ENCODE data around the gene LDAH.

Gene LDAH

DNA sequence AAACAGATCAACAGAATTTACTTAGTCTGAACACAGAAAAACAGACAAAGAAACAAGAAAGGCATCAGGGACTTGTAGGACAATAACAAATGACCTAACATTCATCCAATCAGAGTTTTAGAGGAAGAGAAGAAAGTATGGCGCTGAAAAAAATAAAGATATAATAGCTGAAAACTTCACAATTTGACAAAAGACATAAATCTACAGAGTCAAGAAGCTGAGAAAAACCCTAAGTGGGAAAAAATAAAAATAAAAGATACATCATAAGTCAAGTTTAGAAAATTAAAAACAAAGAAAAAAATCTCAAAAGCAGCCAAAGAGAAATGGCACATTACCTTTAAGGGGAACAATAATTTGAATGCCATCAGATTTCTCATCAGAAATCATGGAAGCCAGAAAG lies 7.7 kb downstream of the LDAH start:
- no peak for ATAC-seq (ENCODE audit: low read depth)
- no peak for DNase-seq (ENCODE audit: low spot score)
- Histone ChIP-seq H3K36me3 (ENCODE audit: low read depth) (peaks cover 3% of the 10 kb centered on the region; the same call in 1 of the 2 replicates), H3K27me3 (ENCODE audit: insufficient read depth, poor library complexity, severe bottlenecking) (no peaks in the 10 kb centered on the region), H3K27ac (ENCODE audit: poor library complexity, severe bottlenecking) (no peak overlapping the region), H3K9me3 (ENCODE audit: severe bottlenecking) (no peaks in the 10 kb centered on the region), H3K4me3 (ENCODE audit: severe bottlenecking) (no peak overlapping the region), H3K4me1 (ENCODE audit: insufficient read depth, poor library complexity, severe bottlenecking) (no peaks in the 10 kb centered on the region)
- TF ChIP-seq, protein P1, sequence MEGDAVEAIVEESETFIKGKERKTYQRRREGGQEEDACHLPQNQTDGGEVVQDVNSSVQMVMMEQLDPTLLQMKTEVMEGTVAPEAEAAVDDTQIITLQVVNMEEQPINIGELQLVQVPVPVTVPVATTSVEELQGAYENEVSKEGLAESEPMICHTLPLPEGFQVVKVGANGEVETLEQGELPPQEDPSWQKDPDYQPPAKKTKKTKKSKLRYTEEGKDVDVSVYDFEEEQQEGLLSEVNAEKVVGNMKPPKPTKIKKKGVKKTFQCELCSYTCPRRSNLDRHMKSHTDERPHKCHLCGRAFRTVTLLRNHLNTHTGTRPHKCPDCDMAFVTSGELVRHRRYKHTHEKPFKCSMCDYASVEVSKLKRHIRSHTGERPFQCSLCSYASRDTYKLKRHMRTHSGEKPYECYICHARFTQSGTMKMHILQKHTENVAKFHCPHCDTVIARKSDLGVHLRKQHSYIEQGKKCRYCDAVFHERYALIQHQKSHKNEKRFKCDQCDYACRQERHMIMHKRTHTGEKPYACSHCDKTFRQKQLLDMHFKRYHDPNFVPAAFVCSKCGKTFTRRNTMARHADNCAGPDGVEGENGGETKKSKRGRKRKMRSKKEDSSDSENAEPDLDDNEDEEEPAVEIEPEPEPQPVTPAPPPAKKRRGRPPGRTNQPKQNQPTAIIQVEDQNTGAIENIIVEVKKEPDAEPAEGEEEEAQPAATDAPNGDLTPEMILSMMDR (IDR thresholded peaks at IDR 0.05; ENCODE audit: poor library complexity, severe bottlenecking) = no peak

DNA sequence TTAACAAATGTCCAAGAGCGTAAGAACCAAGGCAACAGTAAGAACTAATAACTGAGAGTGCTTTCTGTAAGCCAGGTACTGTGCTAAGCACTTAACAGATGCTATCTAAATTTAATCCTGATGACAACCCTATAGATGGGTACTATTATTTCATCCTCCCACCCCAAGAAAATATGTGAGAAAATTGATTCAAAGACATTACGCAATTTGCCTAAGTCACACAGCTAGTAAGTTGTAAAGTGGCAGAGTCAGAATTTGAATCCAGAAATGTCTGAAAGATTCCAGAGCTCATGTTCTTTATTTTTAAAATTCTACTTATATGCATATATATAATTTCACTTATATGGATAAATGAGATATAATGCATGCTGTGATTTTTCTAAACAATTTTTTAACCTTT lies 10.1 kb downstream of the LDAH start:
- Histone ChIP-seq H3K9me3 (ENCODE audit: severe bottlenecking) (no peaks in the 10 kb centered on the region), H3K4me3 (ENCODE audit: severe bottlenecking) (no peak overlapping the region), H3K36me3 (ENCODE audit: low read depth) (peaks cover 3% of the 10 kb centered on the region; the same call in 1 of the 2 replicates), H3K27ac (ENCODE audit: poor library complexity, severe bottlenecking) (no peak overlapping the region), H3K27me3 (ENCODE audit: insufficient read depth, poor library complexity, severe bottlenecking) (no peaks in the 10 kb centered on the region), H3K4me1 (ENCODE audit: insufficient read depth, poor library complexity, severe bottlenecking) (no peaks in the 10 kb centered on the region)
- ATAC-seq (ENCODE audit: low read depth) = no peak
- TF ChIP-seq, protein P1 (IDR thresholded peaks at IDR 0.05; ENCODE audit: poor library complexity, severe bottlenecking) = no peak
- no peak for DNase-seq (ENCODE audit: low spot score)

DNA sequence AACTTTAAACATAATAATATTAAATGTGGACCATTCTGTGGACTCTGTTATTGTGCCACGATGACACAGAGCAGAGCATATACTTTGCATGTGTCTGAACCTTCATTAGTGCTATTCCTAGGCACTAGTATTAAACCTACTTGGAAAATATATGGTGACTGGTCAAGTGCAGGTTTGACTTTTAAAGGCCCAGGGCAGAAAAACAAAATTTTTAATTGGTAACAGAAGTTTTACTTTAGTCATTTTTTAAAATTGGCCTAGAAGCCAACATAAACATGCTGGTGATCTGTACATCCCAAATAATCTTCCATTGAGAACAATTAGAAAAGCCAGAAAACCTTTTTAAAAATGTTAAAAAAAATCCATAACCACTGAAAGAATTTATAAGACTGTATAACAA lies 16.6 kb downstream of the LDAH start:
- no peaks in the 10 kb centered on the region for H3K36me3 ChIP-seq (ENCODE audit: low read depth)
- no peak for DNase-seq (ENCODE audit: low spot score)
- TF ChIP-seq, protein P1 (IDR thresholded peaks at IDR 0.05; ENCODE audit: poor library complexity, severe bottlenecking) = no peak
- H3K27me3 ChIP-seq (ENCODE audit: insufficient read depth, poor library complexity, severe bottlenecking) = no peaks in the 10 kb centered on the region
- peaks cover 2% of the 10 kb centered on the region for H3K9me3 ChIP-seq (ENCODE audit: severe bottlenecking)
- no peak overlapping the region for H3K4me3 ChIP-seq (ENCODE audit: severe bottlenecking)
- no peak for ATAC-seq (ENCODE audit: low read depth)
- no peaks in the 10 kb centered on the region for H3K4me1 ChIP-seq (ENCODE audit: insufficient read depth, poor library complexity, severe bottlenecking)
- no peak overlapping the region for H3K27ac ChIP-seq (ENCODE audit: poor library complexity, severe bottlenecking)

DNA sequence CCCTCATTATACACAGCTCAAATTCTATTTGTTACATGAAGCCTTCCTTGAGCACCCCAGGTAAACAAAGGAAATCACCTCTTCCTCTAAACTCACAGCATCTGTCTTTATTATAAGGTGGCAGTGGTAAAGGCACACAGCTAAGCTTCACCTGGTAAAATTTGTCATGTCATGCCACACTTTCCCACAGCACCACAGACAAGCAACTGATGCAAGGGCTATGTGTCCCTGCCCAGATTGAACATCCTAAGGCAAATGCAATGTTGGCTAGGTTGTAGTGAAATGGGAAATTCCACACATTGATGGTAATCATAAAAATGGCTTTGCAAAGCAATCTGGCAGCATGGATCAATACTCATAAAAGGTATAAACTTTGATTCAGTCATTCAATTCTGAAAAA lies 18.9 kb downstream of the LDAH start:
- no peak for DNase-seq (ENCODE audit: low spot score)
- H3K4me1 ChIP-seq (ENCODE audit: insufficient read depth, poor library complexity, severe bottlenecking) = no peaks in the 10 kb centered on the region
- H3K4me3 ChIP-seq (ENCODE audit: severe bottlenecking) = no peak overlapping the region
- TF ChIP-seq, protein P1 (IDR thresholded peaks at IDR 0.05; ENCODE audit: poor library complexity, severe bottlenecking) = no peak
- H3K27ac ChIP-seq (ENCODE audit: poor library complexity, severe bottlenecking) = no peak overlapping the region
- 0 out of 2 replicates have a peak, but pooled peaks cover 4% of the 10 kb centered on the region for H3K36me3 ChIP-seq (ENCODE audit: low read depth)
- H3K9me3 ChIP-seq (ENCODE audit: severe bottlenecking) = peaks cover 2% of the 10 kb centered on the region
- no peaks in the 10 kb centered on the region for H3K27me3 ChIP-seq (ENCODE audit: insufficient read depth, poor library complexity, severe bottlenecking)
- ATAC-seq (ENCODE audit: low read depth) = no peak

DNA sequence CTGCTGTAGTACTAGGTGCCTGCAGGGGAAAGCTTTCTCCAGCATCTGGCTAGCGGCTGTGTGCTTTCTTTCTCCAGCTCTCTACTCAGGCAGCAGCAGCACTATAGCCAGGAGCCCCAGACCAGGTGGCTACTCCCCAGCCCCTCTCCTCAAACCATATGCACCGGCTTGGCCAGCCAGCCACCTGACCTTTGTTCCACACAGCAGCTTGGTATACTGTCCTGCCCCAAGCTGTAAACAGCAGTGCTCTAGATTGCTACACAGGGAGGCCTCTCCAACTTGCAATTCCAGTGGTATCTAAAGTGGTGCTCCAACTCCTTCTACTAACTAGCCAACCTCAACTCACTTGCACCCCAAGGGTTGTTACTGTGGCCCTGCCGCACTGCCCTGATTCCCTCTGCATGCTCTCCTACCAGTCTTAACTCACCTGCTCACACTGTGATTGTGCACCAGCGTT lies 19.6 kb downstream of the LDAH start:
- TF ChIP-seq, protein P1 (IDR thresholded peaks at IDR 0.05; ENCODE audit: poor library complexity, severe bottlenecking) = no peak
- DNase-seq (ENCODE audit: low spot score) (no peak), ATAC-seq (ENCODE audit: low read depth) (no peak)

More for the DNA sequence above, 19.6 kb downstream of the LDAH start:
- H3K4me3 ChIP-seq (ENCODE audit: severe bottlenecking) = no peak overlapping the region
- H3K27me3 ChIP-seq (ENCODE audit: insufficient read depth, poor library complexity, severe bottlenecking) = no peaks in the 10 kb centered on the region
- no peak overlapping the region for H3K27ac ChIP-seq (ENCODE audit: poor library complexity, severe bottlenecking)
- H3K9me3 ChIP-seq (ENCODE audit: severe bottlenecking) = peaks cover 2% of the 10 kb centered on the region
- H3K4me1 ChIP-seq (ENCODE audit: insufficient read depth, poor library complexity, severe bottlenecking) = no peaks in the 10 kb centered on the region
- 0 out of 2 replicates have a peak, but pooled peaks cover 4% of the 10 kb centered on the region for H3K36me3 ChIP-seq (ENCODE audit: low read depth)

All from RWPE2 (cell line).